GM19035 (cell line): ENCODE results near the gene FAM8A1.

Source experiments
- ATAC-seq: cut with Tn5 transposase; IDR thresholded peaks from one replicate; pipeline ENCODE4 v1.9.1; 2021; ENCODE audit not compliant: unreplicated experiment

The FAM8A1 gene

DNA sequence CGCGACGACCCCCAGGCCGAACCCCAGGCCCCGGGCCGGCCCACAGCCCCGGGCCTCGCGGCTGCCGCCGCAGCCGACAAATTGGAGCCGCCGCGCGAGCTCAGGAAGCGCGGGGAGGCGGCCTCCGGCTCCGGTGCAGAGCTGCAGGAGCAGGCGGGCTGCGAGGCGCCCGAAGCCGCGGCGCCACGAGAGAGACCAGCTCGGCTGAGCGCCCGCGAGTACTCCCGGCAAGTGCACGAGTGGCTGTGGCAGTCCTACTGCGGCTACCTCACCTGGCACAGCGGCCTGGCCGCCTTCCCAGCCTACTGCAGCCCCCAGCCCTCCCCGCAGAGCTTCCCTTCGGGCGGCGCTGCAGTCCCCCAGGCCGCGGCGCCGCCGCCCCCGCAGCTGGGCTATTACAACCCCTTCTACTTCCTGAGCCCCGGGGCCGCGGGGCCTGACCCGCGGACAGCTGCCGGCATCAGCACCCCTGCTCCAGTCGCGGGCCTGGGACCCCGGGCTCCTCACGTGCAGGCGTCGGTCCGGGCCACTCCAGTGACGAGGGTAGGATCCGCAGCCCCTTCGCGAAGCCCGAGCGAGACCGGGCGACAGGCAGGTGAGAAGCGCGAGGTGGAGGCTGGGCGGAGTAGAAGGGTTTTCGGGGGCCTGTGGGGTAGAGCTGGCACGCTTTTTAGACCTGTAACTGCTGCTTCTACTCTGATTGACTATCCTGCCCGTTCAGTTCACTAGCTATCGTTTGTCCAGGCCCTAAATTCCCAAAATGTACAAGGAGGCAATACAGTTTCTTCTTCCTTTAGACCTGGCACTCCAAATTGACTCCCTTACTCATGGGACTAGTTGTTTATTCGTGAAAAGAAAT, 654 bp downstream of the FAM8A1 start:
- peak; percentile 55 for ATAC-seq

DNA sequence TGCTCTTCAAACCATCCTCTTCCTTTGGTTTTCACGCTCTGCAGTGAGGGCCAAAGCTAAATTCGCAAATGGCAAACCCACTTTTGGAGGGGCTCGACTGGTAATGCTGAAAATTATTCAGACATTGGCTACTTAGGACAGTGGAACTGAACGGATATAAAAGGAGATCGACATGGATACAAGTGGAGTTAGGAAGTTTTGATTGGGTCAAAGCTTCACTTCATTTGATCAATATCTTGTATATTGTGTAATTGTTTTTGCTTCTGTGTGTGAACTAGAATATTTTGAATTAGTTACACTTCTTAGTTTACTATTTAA, 1.2 kb downstream of the FAM8A1 start:
- ATAC-seq = no peak

DNA sequence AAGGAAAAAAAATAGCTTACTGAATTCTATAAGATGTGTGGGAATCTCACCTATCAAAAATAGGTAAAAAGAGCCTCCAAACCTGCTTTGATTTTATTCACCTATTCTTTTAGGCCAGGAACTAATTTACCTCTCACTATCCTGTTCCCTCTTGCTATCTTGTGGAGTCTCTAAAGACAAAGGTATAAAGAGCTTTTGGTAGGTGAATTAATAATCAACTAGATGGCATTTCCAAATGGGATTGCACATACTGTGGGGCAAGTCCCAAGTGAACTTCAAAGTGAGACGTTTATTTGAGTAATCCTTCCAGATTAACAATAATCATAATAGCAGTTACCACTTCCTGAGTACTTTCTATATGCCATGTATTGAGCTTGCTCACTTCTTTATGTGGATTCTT, 2.8 kb downstream of the FAM8A1 start:
- no peak for ATAC-seq

DNA sequence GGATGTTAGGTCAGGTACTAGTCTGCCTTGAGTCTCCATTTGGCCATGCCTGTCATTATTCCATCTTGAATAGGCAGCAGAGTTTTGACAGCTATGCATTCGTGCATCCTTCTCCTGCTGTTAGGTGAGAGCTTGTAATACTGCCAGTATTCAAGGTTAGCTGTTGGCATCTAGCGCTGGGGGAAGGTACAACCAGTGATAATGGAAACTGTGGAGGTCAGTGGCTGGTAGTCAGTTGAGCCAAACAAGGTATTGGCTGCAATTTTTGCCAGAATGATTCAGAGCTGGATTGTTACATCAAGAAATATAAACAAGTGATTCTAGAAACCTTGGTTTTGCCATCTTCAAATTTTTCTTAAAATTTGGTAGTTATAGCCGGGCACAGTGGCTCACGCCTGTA, 6.5 kb downstream of the FAM8A1 start:
- ATAC-seq = no peak

DNA sequence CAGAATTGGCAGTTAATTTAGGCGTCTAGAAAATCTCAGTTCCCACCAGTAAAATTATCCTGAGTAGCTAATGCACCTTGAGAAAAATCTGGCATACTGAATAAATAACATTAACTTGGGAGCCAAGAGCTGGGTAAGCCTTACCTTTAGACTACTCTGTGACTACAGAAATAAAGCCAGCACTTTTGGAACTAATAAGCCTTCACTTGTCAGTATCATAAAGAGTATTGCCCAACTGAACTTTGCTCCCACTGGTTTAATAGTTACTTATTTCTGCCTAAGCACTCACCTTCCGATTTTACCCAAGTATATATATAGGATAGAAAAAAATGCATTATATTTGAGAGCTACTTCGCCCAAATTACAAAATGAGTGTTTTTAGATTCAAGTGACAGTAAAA, 10.7 kb downstream of the FAM8A1 start:
- ATAC-seq = no peak

DNA sequence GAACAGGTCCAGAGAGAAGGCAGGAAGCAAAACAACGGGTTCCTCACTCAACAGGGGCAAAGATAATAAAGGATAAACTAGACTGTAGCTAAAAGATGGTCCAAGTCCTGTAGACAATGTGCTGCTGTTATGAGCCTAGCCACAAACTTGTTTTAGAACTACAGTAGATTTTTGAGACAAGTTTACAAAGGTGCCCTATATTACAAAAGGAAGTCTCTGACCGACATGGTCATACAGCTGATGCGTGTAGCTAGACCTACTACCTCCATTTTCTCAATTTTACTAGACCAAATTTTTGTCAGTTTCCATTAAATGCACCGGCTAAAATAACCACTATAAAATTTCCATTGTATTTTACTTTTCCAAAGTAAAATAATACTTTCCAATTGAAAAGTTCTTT, 11.9 kb downstream of the FAM8A1 start:
- ATAC-seq = no peak

DNA sequence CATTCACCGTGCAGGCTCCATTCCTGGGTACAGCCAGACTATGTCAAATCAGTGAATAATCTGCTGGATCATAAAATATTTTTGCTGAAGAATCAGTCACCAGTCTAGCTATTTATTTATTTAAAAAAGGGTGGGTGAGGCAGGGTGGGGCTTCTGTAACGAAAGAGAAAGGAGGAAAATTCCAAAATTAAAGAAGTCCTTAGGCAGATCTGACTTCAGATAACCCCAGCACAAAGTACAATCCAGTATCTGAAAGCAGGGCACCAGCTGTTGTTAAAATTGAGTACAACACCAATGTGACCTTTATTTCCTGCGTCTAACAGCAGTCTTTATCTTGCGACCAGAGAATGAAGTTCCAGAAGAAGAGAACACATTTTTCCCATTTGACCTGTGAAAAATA, 15.7 kb downstream of the FAM8A1 start:
- ATAC-seq = no peak

DNA sequence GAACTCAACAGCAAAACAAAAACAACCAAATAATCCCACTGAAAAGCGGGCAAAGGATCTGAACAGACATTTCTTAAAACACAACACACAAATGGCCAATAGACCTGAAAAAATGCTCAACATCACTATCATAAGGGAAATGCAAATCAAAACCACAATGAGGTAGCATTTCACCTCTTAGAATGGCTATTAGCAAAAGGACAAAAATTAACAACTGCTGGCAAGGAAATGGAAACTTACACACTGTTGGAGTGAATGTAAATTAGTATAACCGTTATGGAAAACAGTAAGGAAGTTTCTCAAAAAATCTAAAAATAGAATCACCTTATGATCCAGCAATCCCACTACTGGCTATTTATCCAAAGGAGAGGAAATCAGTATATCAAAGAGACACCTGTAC, 20.9 kb downstream of the FAM8A1 start:
- peak; percentile 75 for ATAC-seq

DNA sequence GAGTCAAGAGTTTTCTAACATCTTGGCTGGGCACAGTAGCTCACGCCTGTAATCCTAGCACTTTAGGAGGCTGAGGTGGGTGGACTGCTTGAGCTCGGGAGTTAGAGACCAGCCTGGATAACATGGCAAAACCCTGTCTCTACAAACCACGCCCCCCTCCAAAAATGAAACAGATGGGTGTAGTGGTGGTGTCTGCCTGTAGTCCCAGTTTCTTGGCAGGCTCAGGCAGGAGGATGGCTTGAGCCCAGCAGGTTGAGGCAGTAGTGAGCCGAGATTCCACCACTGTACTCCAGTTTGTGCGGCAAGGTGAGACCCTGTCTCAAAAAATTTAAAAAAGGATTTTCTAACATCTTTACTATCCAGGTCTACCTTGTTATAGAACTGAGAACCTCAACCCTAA, 22.0 kb downstream of the FAM8A1 start:
- ATAC-seq = no peak

DNA sequence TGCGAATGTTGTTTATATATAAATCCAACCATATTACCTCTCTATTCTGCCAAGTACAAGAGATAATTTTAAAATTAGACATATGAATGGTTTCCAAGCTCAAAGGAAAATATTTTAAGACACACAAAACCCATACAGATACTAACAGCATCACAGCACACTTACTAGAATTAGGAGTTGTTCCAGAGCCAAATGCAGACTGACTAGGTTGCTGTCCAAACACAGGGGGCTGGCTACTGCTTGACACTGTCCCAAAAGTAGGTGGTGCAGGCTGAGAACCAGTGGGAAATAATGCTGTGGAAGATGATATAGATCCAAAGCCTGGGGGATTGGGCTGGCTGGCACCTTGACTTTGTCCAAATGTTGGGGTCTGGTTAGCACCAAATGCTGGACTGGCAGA, 24.3 kb downstream of the FAM8A1 start:
- ATAC-seq = no peak

DNA sequence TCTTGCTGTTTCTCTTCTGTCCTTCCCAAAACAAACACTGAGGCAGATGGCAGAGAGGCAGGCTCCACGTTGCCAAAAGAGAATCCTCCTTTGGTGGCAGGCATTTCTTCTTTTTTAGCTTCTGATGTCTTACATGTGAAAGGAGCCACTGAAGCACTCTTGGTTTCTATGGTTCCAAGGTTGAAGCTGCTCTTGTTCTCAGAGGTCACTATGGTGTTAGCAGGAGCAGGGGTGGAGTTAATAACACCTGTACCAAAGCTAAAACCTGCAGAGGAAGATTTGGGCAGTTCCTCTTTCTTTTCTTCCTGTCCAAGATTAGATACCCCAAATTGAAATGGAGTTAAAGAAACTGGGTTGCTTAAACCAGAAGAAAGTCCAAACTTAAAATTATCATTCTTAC, 28.8 kb downstream of the FAM8A1 start:
- no peak for ATAC-seq

DNA sequence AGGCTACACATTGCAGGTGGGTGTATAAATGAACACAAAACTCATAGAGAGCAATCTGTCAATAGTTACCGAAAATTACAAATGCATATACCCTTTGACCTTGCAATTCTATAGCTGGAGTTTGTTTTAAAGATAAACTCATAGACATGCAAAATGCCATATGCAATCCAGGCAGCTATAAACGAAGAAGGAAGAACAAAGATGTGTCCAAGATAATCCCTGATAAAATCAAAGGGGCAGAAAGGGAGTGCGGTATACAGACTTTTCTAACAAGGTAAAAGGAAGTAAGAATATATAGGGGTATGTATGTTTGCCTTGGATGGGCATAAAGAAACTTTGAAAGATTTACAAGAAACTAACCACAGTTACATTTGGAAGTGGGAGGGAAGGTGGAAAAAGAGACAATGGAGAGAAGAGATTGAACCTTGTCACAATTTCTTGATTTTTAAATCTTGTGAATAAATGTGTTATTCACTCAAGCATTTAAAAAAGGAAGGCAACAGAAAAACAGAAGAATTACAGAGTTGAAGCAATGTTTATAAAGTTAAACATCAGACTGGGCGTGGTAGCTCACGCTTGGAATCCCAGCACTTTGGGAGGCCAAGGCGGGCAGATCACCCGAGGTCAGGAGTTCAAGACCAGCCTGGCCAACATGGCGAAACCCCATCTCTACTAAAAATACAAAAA, 29.9 kb downstream of the FAM8A1 start:
- ATAC-seq = no peak

DNA sequence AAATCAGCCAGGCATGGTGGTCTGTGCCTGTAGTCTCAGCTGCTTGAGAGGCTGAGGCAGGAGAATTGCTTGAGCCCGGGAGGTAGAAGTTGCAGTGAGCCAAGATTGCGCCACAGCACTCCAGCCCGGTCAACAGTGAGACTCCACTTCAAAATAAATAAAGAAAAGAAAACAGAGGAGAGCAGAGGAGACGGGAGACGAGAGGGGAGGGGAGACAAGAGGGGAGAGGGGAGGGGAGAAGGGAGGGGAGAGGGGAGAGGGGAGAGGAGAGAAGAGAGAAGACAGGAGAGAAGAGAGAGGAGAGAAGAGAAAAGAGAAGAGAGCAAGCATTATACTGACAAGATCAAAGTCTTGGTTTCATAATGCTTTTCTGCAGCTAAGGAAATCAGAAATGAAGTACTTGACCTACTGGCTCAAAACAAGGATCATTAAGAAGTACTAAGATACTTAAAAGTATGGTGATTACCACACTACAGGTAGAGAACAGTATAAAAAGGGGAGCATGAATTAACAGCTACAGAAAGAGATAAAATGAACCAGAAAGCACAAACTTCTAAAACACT, 30.5 kb downstream of the FAM8A1 start:
- no peak for ATAC-seq

DNA sequence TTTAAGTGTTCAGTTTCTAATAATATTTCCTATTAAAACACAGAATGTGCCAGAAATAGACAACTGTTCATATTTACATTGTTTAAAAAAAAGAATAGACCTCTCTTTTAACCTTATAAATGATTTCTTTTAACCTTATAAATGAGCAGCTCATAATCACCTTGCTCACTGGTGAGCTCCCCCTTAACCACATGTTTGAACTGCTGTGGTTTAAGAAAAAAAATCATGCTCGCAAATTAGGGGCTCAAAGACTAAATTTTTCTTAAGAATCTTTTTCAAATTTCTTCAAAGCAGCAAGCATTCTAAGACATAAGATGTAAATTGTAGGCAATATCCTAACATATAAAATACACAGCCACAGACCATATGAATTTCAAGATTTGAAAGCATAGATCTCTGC, 32.8 kb downstream of the FAM8A1 start:
- ATAC-seq = no peak

DNA sequence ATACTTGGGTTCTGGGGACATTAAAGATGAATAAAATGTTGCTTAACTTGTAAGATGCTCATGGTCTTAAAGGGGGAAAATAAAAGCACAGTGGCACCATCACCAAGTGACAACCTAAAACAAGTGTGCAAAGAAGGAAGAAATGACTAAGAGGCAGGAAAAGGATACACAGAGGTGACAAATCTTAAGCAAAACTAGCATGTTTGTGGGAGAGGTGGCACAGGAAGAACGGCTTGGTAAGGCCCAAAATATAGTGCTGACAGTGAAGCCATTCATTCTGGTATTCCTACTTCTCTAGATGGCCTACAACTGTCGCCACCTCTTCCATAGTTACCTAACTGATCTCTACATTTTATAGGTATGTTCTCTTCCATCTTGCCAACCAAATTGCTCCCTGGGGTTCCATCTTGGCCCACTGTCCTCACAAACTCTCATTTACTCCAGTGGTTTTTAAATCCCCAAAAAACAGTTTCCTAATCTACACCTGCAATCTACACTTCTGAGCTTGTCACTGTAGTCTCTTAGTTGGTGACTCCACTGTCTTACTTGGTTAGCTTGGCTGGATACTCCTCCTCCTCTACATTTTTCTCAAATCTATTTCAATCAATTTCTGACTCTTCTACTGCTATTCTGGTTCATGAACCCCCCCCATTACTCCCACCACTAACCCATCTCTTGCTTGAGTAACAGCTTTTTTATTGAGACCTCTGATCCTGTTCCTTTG, 33.5 kb downstream of the FAM8A1 start:
- ATAC-seq = no peak

DNA sequence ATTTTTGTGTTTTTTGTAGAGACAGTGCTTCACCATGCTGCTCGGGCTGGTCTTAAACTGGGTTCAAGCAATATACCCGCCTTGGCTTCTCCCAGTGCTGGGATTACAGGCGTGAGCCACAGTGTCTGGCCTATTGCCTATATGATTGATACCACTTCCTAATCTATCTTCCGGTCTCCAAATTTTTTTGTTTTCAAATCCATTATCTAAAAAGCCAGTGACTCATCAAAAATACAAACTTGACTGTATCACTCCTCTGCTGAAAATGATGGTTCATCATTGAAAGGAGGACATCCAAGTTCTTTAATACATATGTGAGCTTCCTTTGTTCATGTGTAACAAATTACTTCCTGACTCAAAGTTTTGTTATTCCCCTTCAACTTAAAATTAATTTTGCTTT, 35.5 kb downstream of the FAM8A1 start:
- no peak for ATAC-seq

DNA sequence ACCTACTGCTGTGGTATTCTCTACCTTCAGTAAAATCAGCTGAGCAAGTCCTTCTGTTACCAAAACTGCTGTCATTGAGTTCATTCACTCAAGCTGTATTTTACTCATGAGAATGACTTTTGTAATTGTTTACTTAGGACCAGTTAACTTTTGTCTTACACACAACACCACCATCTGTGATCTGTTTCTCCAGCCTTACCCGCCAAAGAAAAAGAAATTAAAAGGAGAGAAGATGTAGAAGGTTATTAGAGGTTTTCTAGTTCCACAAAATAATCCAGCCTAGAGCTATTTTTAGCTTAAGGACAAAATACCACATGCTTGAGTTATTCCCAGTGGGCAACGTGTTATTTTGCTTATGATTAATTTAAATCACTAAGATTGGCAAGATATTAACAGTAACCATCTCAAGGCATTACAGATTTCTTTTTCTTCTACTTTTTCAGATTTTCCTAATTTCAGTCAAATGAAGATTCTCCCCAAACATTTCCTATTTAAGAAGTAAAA, 38.2 kb downstream of the FAM8A1 start:
- no peak for ATAC-seq

DNA sequence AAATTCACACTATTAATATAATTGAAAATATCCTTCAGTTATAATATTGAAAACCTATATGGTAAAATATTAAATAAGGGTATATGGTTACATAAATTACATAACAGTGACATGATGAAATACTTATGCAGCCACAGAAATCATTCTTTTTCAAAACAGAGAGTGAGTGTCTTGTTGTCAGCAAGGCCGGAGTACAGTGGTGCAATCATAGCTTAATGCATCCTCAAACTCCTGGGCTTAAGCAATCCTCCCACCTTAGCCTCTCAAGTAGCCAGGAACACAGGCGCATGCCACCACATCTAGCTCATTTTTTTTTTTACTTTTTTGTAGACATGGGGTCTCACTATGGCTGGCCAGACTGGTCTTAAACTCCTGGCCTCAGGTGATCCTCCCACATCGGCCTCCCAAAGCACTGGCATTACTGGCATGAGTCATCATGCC, 40.4 kb downstream of the FAM8A1 start:
- ATAC-seq = no peak

DNA sequence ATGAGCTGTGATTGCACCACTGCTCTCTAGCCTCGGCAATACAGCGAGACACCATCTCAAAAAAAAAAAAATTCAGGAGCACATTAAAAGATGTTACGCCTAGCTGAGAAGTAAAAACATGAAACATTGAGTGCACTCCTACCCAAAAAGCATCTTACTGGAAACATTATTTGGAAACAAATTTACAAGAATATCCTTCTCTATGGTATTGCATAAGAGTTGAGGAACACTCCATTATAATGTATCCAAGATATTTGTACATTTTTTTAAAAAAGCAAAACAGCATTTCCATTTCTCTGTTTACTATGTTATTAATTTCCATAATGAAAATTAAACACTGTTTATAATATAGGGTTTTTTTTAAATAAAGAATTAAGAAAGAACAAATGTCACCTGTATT, 48.6 kb downstream of the FAM8A1 start:
- ATAC-seq = no peak

DNA sequence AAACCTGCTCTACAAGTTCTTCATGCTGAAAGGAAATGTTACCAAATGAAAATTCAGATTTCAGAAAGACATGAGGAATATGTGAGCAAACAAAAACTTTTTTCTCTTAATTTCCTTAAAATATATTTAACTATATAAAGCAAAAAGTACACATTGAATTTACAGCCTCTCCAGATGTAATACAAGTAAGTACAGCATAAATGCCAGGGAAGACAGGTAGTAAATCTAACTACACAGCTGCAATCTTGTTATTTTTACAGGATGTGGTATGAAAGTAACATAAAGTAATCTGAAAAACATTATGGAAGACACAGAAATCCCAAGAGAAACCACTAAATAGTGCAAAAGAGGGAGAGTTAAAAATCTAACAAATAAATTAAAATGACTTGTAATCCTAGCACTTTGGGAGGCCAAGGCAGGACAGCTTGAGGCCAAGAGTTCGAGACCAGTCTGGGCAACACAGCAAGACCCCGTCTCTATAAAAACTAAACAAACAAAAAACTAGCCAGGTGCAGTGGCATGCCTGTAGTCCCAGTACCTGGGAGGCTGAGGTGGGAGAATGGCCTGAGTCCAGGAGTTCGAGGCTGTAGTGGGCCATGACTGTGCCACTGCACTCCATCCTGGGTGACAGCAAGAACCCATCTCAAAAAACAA, 50.7 kb downstream of the FAM8A1 start:
- ATAC-seq = no peak
